Islet of Langerhans (tissue), 1 donor: ENCODE data around the gene DMRT1.

Experiments
- FAIRE-seq: peaks from one replicate; lab custom pipeline; 2011; peaks lifted over from hg19 to GRCh38; lab: Jason Lieb, UNC

Gene DMRT1

GRCh38 chr9:1002678-1003077, 161.2 kb downstream of the DMRT1 start:
- no peak for FAIRE-seq

- peak; percentile 38 for FAIRE-seq
Observed at GRCh38 chr9:1005043-1005667, 163.7 kb downstream of the DMRT1 start.

- no peak for FAIRE-seq
Observed at GRCh38 chr9:1007312-1007711, 165.8 kb downstream of the DMRT1 start.

- no peak for FAIRE-seq
Observed at GRCh38 chr9:1008216-1008615, 166.7 kb downstream of the DMRT1 start.

- no peak for FAIRE-seq
Observed at GRCh38 chr9:1009101-1009707, 167.7 kb downstream of the DMRT1 start.

GRCh38 chr9:1013021-1013420, 171.5 kb downstream of the DMRT1 start:
- FAIRE-seq = no peak

- FAIRE-seq = no peak
Observed at GRCh38 chr9:1014225-1014624, 172.7 kb downstream of the DMRT1 start.

- FAIRE-seq = peak; percentile 21
Observed at GRCh38 chr9:1014640-1015039, 173.1 kb downstream of the DMRT1 start.

- FAIRE-seq = no peak
Observed at GRCh38 chr9:1018121-1018520, 176.6 kb downstream of the DMRT1 start.
